ENCODE results near the gene SMARCE1. TPM values are rescaled to one million over a fixed set of nuclear protein-coding genes. Genes with fewer than 3 reads are reported as not detected.

The SMARCE1 gene
- total and polyA plus RNA-seq, 9 of the 15 experiments (the other 6 are each of a cell fraction or from before 2014, with no cell fraction given): 64.1 to 142 (median 114) TPM

GRCh38 chr17:40618754-40619625, 28.6 kb downstream of the SMARCE1 start (continued):
- TF ChIP-seq RNF2 (IDR thresholded peaks at IDR 0.05) (no peak), CHD2 (IDR thresholded peaks at IDR 0.05; ENCODE audit: low read depth, low read length) (no peak), MBD2 (IDR thresholded peaks at IDR 0.05; ENCODE audit: borderline replicate concordance, low read depth) (no peak), PURB (CRISPR knock-in tag; IDR thresholded peaks at IDR 0.05; ENCODE audit: low read depth) (no peak), XRCC3 (IDR thresholded peaks at IDR 0.05) (no peak), DIDO1 (tag; IDR thresholded peaks at IDR 0.05; ENCODE audit: low read depth) (no peak), KLF13 (tag; IDR thresholded peaks at IDR 0.05; ENCODE audit: borderline replicate concordance, low read depth) (no peak), ZNF23 (CRISPR knock-in tag; IDR thresholded peaks at IDR 0.05) (no peak)

GRCh38 chr17:40617678-40618240, 29.9 kb downstream of the SMARCE1 start:
- BruUV-seq (replicated peaks): no TSS peak
- ATAC-seq: peak; percentile 44; the same call in 2 of the 3 replicates
- intact Hi-C loops (cut with micrococcal nuclease) (loop anchor here (5.0 to 10.0 kb wide), 2 partner anchors 287 to 1045 kb away; no protein-coding TSS in a partner anchor), in situ Hi-C loops (cut with MboI) (loop anchor here (5.0 to 25.0 kb wide), 2 partner anchors 175 to 1045 kb away; no protein-coding TSS in a partner anchor)
- FAIRE-seq: no peak
- no peaks in the 10 kb centered on the region for H4K20me1 ChIP-seq (replicated peaks; ENCODE audit: control insufficient read depth, insufficient read depth, low read length)
- no peaks in the 10 kb centered on the region for H3K9me3 ChIP-seq (replicated peaks; ENCODE audit: control insufficient read depth, insufficient read depth, low read depth, low read length)
- ChIA-PET CTCF (ENCODE audit: low intra/inter-chr PET ratio) (interaction anchor here (1.6 kb wide), 1 partner anchor 174 kb away, joined by 4 read pairs; no protein-coding TSS in a partner anchor), POLR2A (no interaction called here)
- peak overlapping the region in 1 of 2 experiments; percentile 60; a peak in 1 of 4 replicates for H3K9ac ChIP-seq (ENCODE audit: insufficient read depth in 1 of 2, low read depth in 2 of 2, low read length in 2 of 2)
- H3K27ac ChIP-seq (ENCODE audit: extremely low read depth, low read depth, low read length): no peak overlapping the region
- no peaks in the 10 kb centered on the region for H3K4me1 ChIP-seq (replicated peaks in 1 of 2; ENCODE audit: control insufficient read depth in 2 of 2, insufficient read depth in 2 of 2, low read length in 2 of 2)
- H2AFZ ChIP-seq (ENCODE audit: low read depth, low read length): 0 out of 2 replicates have a peak overlapping the region, but pooled peaks have one; percentile 1
- no peak overlapping the region for H3K4me3 ChIP-seq
- WGBS (ENCODE audit: insufficient coverage, low coverage, missing lambda C conversion rate): 6% methylated on average over 11 of the region's 11 CpGs
- H3K4me2 ChIP-seq (ENCODE audit: insufficient read depth, low read length): no peak overlapping the region
- TF ChIP-seq JUND (IDR thresholded peaks at IDR 0.05; ENCODE audit: borderline replicate concordance, low read depth, low read length) (no peak), JUND (tag; IDR thresholded peaks at IDR 0.05; ENCODE audit: borderline replicate concordance, low read depth, low read length) (no peak), E2F6 (IDR thresholded peaks at IDR 0.05; ENCODE audit: borderline replicate concordance in 1 of 2, extremely low read depth in 1 of 2, insufficient read depth in 1 of 2, insufficient read length in 1 of 2, low read depth in 1 of 2, low read length in 1 of 2, poor library complexity in 1 of 2, severe bottlenecking in 1 of 2) (peak in 1 of 2 experiments; percentile 69), DDX20 (tag; IDR thresholded peaks at IDR 0.05; ENCODE audit: low read depth) (no peak), CEBPB (tag; IDR thresholded peaks at IDR 0.05) (peak; percentile 38; the same call in 1 of the 2 replicates), ZFP36 (IDR thresholded peaks at IDR 0.05; ENCODE audit: low read depth, low read length, partially characterized antibody) (peak; percentile 2), CTCF (IDR thresholded peaks at IDR 0.05 in 2 of 3, conservative IDR thresholded peaks at IDR 0.05 in 1 of 3; ENCODE audit: insufficient read depth in 2 of 3, low read depth in 1 of 3, low read length in 3 of 3) (peak in 1 of 3 experiments; percentile 11; a peak in 1 of 6 replicates)
- no peak for DNase-seq (ENCODE audit: extremely low read depth in 1 of 4, low spot score in 3 of 4)
- H3K36me3 ChIP-seq (ENCODE audit: control insufficient read depth, insufficient read depth, low read length): no peaks in the 10 kb centered on the region
- H3K27me3 ChIP-seq (ENCODE audit: control insufficient read depth in 2 of 2, insufficient read depth in 2 of 2, low read length in 2 of 2): peaks cover 23 to 58% of the 10 kb centered on the region in 2 experiments
- no peaks in the 10 kb centered on the region for H3K9me1 ChIP-seq (ENCODE audit: control insufficient read depth, insufficient read depth, low read length)
- no peaks in the 10 kb centered on the region for H3K79me2 ChIP-seq (ENCODE audit: control insufficient read depth, insufficient read depth, low read length)
